Activated naive CD4-positive, alpha-beta T cell (primary cell): ENCODE data around the gene PRSS36.
"Not testable (repeated sequence)": the region's sequence is repeated elsewhere in the genome, so short reads cannot be mapped to it uniquely, and the experiment has no call there.

Experiments used
- DNase-seq, 4 experiments: peaks; one replicate each; lab custom pipeline; 2025; lab: John Stamatoyannopoulos, UW

Gene PRSS36

GRCh38 chr16:31120129-31120528, 29.7 kb downstream of the PRSS36 start:
- no peak for DNase-seq

- DNase-seq: no peak
Observed at GRCh38 chr16:31118223-31119155, 31.4 kb downstream of the PRSS36 start.

- DNase-seq: peak; percentile 88 to 96 (median 92)
Observed at GRCh38 chr16:31117384-31118222, 32.3 kb downstream of the PRSS36 start, which contains the start of gene KAT8. KAT8 (plus strand) TSS chr16:31117664; CDS start chr16:31117682, 18 bp downstream.

- DNase-seq: no peak
Observed at GRCh38 chr16:31114468-31114867, 35.4 kb downstream of the PRSS36 start.

- no peak for DNase-seq
Observed at GRCh38 chr16:31113121-31114120, 36.4 kb downstream of the PRSS36 start.

GRCh38 chr16:31112711-31113110, 37.2 kb downstream of the PRSS36 start:
- no peak for DNase-seq

GRCh38 chr16:31111881-31112466, 37.9 kb downstream of the PRSS36 start:
- DNase-seq: no peak

- DNase-seq: no peak
Observed at GRCh38 chr16:31110106-31111034, 39.5 kb downstream of the PRSS36 start.

- no peak for DNase-seq
Observed at GRCh38 chr16:31109622-31110021, 40.2 kb downstream of the PRSS36 start.

GRCh38 chr16:31108794-31109558, 40.9 kb downstream of the PRSS36 start:
- no peak for DNase-seq

- peak; percentile 15 to 48 (median 26) for DNase-seq
Observed at GRCh38 chr16:31108035-31108793, 41.7 kb downstream of the PRSS36 start, which contains the start of gene BCKDK. BCKDK (plus strand) TSS chr16:31108386; CDS start chr16:31109224, 838 bp downstream.

GRCh38 chr16:31107465-31107867, 42.4 kb downstream of the PRSS36 start:
- no peak for DNase-seq

GRCh38 chr16:31106509-31107464, 43.1 kb downstream of the PRSS36 start:
- DNase-seq: no peak

- peak; percentile 50 to 73 (median 68) for DNase-seq
Observed at GRCh38 chr16:31105677-31106213, 44.1 kb downstream of the PRSS36 start.

GRCh38 chr16:31100876-31101641, 48.8 kb downstream of the PRSS36 start:
- not testable (repeated sequence) for DNase-seq
